ENCODE measurements around the gene TMEM144.

DNA sequence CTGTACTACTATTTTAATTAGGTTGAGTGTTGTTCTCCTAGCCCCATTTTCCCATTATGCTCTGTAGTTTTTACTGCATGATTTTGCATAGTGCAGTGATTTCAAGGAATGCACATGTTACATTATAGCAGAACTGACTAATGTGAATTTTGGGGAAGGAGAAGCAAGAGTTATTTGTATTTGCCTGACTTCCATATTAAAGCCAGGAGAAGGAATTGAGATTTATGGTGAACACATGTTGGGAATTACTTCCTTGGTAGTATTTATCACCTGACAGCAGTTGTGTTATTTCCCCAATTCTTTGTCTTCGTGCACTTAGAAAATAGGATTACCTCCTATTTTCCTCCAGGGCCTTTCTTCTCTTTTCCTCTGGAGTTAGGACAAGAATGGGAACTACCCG, 3.2 kb downstream of the TMEM144 start:
- TF ChIP-seq POLR2A (IDR thresholded peaks at IDR 0.05; ENCODE audit: low read length) (no peak), GATA1 (IDR thresholded peaks at IDR 0.05; ENCODE audit: low read depth, low read length) (no peak)
